ENCODE data around the gene MAD2L2. TPM values are rescaled to one million over a fixed set of nuclear protein-coding genes. Genes with fewer than 3 reads are reported as not detected.

MAD2L2 gene
- 84.8 TPM for total RNA-seq (2021; ENCODE audit: unreplicated experiment)
- 115 TPM for polyA plus RNA-seq (2012; ENCODE audit: insufficient read length)
- percentile 45 among the genes with signal in this experiment for Bru-seq, nascent RNA
- percentile 47 among the genes with signal in this experiment for BruChase-seq, experiment 1, labeled RNA remaining after a 2-hour chase
- BruChase-seq, experiment 2, labeled RNA remaining after a 6-hour chase, result percentile 63 among the genes with signal in this experiment
- long read RNA-seq, transcript MAD2L2-207 (9 exons, 1,118 nt), result major isoform, 47 of 75 reads
- long read RNA-seq, partial matches to known transcripts, result 19 of 75 reads
- long read RNA-seq, other reads (novel, unspliced or antisense), result 7 of 75 reads

GRCh38 chr1:11681071-11681771 lies at the start of gene MAD2L2:
Gene MAD2L2, minus strand, starts transcription at chr1:11681148. Its CDS starts 547 bp downstream, at chr1:11680601.
- H3K27me3 ChIP-seq (ENCODE audit: control insufficient read depth, insufficient read depth, low read length), result no peaks in the 10 kb centered on the region
- H3K27ac ChIP-seq (ENCODE audit: low read length), result peak within 1 kb of the TSS; percentile 81
- no peaks in the 10 kb centered on the region for H3K9me3 ChIP-seq (ENCODE audit: control insufficient read depth, insufficient read depth, low read depth, low read length)
- ATAC-seq (peak; percentile 95), DNase-seq (ENCODE audit: low read depth, low spot score) (no peak)
- peak within 1 kb of the TSS; percentile 86 to 87 for H3K4me3 ChIP-seq (ENCODE audit: low read depth in 2 of 2, low read length in 2 of 2)
- no TSS peak for BruUV-seq (replicated peaks)
- POLR2A ChIA-PET, result no interaction called here
- in situ Hi-C loops (cut with HindIII; ENCODE audit: low pct_unique_long_range_greater_than_20kb, low sequenced_read_pairs) (no loop called here), intact Hi-C loops (cut with micrococcal nuclease; ENCODE audit: unreplicated experiment) (no loop called here)
- TF ChIP-seq REST (IDR thresholded peaks at IDR 0.05; ENCODE audit: insufficient read depth in 1 of 2, low read depth in 2 of 2, low read length in 1 of 2) (0 out of 4 replicates have a peak, but pooled peaks of 1 of the 2 experiments have one; percentile 9), TCF7L2 (IDR thresholded peaks at IDR 0.05; ENCODE audit: low read depth, low read length) (no peak), POLR2AphosphoS5 (IDR thresholded peaks at IDR 0.05; ENCODE audit: low read depth, low read length) (peak; percentile 57; the same call in 1 of the 2 replicates)
- H3K36me3 ChIP-seq (ENCODE audit: control insufficient read depth, insufficient read depth, low read length), result no peaks in the 10 kb centered on the region
- CTCF ChIA-PET, result interaction anchor here (0.6 to 1.3 kb wide), 2 partner anchors 14 to 17 kb away, joined by 3 to 4 read pairs; partner anchors contain the start of gene FBXO6
- peaks cover 7% of the 10 kb centered on the region for H3K4me1 ChIP-seq (ENCODE audit: control insufficient read depth, insufficient read depth, low read length)

GRCh38 chr1:11730429-11730891 lies 49.5 kb upstream of the MAD2L2 start:
- DNase-seq (ENCODE audit: low read depth, low spot score) (no peak), ATAC-seq (no peak)
- no peak for TF ChIP-seq POLR2AphosphoS5 (IDR thresholded peaks at IDR 0.05; ENCODE audit: low read depth, low read length)
- no peak for TF ChIP-seq REST (IDR thresholded peaks at IDR 0.05; ENCODE audit: insufficient read depth in 1 of 2, low read depth in 2 of 2, low read length in 1 of 2)
- TF ChIP-seq TCF7L2 (IDR thresholded peaks at IDR 0.05; ENCODE audit: low read depth, low read length), result no peak
- no peak for TF ChIP-seq CTCF (IDR thresholded peaks at IDR 0.05)
- no peak for TF ChIP-seq SIN3A (IDR thresholded peaks at IDR 0.05; ENCODE audit: borderline replicate concordance, insufficient read depth, low read depth, low read length)
- intact Hi-C loops (cut with micrococcal nuclease; ENCODE audit: unreplicated experiment) (no loop called here), in situ Hi-C loops (cut with HindIII; ENCODE audit: low pct_unique_long_range_greater_than_20kb, low sequenced_read_pairs) (no loop called here)
- CTCF ChIA-PET, result no interaction called here
- Histone ChIP-seq H3K36me3 (ENCODE audit: control insufficient read depth, insufficient read depth, low read length) (no peaks in the 10 kb centered on the region), H3K27ac (ENCODE audit: low read length) (peak overlapping the region; percentile 50; the same call in 1 of the 2 replicates), H3K4me1 (ENCODE audit: control insufficient read depth, insufficient read depth, low read length) (peaks cover 12% of the 10 kb centered on the region; the same call in 1 of the 2 replicates), H3K27me3 (ENCODE audit: control insufficient read depth, insufficient read depth, low read length) (no peaks in the 10 kb centered on the region), H3K4me3 (ENCODE audit: low read depth in 2 of 2, low read length in 2 of 2) (no peak overlapping the region), H3K9me3 (ENCODE audit: control insufficient read depth, insufficient read depth, low read depth, low read length) (no peaks in the 10 kb centered on the region)
- BruUV-seq (replicated peaks), result no TSS peak
- POLR2A ChIA-PET, result no interaction called here

Measured in Panc1 (cell line).